Measurements from ENCODE around the gene PATE4. TPM values are rescaled to one million over a fixed set of nuclear protein-coding genes. Genes with fewer than 3 reads are reported as not detected.
"Not testable (repeated sequence)": the region's sequence is repeated elsewhere in the genome, so short reads cannot be mapped to it uniquely, and the experiment has no call there.

Gene PATE4
- total and polyA plus RNA-seq, 12 donors: not detected

DNA sequence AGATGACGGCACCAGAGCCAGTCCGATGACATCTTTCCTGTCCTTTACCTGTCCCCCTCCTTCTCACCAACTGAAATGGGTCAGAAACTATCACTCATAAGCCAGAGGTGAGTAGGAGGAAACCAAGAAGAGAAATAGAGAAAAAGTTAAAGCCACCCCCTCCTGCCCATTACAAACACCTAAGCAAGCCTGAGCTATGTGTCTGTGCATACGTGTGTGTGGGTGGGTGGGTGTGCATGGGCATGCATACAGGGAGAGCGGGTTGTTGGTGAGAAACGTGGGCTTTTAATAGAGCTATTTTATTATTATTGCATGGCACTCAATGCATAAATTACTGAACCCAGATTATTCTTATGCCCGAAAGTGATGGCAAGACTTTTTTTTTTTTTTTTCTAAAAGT is 2.6 kb downstream of the PATE4 start:
- TF ChIP-seq, protein P1, sequence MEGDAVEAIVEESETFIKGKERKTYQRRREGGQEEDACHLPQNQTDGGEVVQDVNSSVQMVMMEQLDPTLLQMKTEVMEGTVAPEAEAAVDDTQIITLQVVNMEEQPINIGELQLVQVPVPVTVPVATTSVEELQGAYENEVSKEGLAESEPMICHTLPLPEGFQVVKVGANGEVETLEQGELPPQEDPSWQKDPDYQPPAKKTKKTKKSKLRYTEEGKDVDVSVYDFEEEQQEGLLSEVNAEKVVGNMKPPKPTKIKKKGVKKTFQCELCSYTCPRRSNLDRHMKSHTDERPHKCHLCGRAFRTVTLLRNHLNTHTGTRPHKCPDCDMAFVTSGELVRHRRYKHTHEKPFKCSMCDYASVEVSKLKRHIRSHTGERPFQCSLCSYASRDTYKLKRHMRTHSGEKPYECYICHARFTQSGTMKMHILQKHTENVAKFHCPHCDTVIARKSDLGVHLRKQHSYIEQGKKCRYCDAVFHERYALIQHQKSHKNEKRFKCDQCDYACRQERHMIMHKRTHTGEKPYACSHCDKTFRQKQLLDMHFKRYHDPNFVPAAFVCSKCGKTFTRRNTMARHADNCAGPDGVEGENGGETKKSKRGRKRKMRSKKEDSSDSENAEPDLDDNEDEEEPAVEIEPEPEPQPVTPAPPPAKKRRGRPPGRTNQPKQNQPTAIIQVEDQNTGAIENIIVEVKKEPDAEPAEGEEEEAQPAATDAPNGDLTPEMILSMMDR (IDR thresholded peaks at IDR 0.05): no peak
- ATAC-seq (no peak), DNase-seq (no peak)
- peaks cover 0 to 17% (median 5%) of the 10 kb centered on the region in 11 donors for H3K9me3 ChIP-seq
- no peaks in the 10 kb centered on the region for H3K27me3 ChIP-seq
- intact Hi-C loops (cut with DNase I): no loop called here
- WGBS, 2 donors: 77 to 83% methylated on average over 6 of the region's 6 CpGs
- H3K4me1 ChIP-seq: no peaks in the 10 kb centered on the region
- no peak overlapping the region for H3K27ac ChIP-seq
- H3K4me3 ChIP-seq: no peak overlapping the region
- H3K36me3 ChIP-seq: no peaks in the 10 kb centered on the region

DNA sequence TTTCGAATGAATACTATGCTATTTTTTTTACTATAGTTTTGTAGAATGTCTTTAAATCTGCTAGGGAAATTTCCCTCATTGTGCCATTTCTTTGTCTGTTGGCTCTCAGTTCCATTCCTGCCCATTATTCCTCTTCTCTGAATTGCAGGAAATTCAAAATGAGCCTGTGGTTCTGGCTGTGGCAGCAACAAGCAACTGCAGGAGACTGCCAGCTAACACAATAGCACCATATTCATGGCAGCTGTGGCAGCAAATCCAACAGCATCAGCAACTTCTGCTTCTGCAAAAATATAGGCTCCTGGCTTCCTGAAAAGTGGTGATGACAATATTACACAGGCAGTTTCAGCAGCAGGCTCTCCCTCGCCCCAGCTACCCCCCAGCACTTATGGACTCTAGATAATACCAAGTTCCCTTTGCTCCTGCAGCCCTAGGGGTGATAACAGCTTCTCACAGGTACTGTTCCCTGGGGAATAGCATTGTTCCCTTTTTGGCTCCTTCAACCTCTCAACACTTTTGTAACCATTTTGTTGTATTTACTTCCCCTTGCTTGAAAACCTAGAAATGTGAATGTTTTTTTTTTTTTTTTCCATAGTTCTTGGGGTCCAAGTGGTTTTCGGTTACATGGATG is 9.3 kb downstream of the PATE4 start:
- intact Hi-C loops (cut with DNase I): no loop called here
- no peak overlapping the region for H3K4me3 ChIP-seq
- TF ChIP-seq, protein P1 (IDR thresholded peaks at IDR 0.05): no peak
- H3K36me3 ChIP-seq: no peaks in the 10 kb centered on the region
- DNase-seq (no peak), ATAC-seq (no peak)
- peaks cover 0 to 28% (median 16%) of the 10 kb centered on the region in 11 donors for H3K9me3 ChIP-seq
- no peaks in the 10 kb centered on the region for H3K4me1 ChIP-seq
- no peak overlapping the region for H3K27ac ChIP-seq
- no peaks in the 10 kb centered on the region for H3K27me3 ChIP-seq
- WGBS, 2 donors: 68 to 69% methylated on average over 3 of the region's 3 CpGs

DNA sequence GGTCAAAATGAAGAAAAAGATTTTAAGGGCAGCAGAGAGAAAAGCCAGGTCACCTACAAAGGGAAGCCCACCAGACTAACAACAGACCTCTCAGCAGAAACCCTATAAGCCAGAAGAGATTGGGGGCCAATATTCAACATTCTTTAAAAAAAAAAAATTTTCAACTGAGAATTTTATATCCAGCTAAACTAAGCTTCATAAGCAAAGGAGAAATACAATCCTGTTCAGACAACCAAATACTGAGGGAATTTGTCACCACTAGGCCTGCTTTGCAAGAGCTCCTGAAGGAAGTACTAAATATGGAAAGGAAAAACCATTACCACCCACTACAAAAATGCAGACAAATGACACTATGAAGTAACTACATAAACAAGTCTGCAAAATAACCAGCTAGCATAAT is 13.1 kb downstream of the PATE4 start:
- Histone ChIP-seq H3K9me3 (peaks cover 0 to 28% (median 16%) of the 10 kb centered on the region in 11 donors), H3K27ac (no peak overlapping the region), H3K36me3 (no peaks in the 10 kb centered on the region), H3K4me1 (no peaks in the 10 kb centered on the region), H3K4me3 (no peak overlapping the region), H3K27me3 (no peaks in the 10 kb centered on the region)
- TF ChIP-seq, protein P1 (IDR thresholded peaks at IDR 0.05): no peak
- DNase-seq (no peak), ATAC-seq (no peak)
- intact Hi-C loops (cut with DNase I): no loop called here

DNA sequence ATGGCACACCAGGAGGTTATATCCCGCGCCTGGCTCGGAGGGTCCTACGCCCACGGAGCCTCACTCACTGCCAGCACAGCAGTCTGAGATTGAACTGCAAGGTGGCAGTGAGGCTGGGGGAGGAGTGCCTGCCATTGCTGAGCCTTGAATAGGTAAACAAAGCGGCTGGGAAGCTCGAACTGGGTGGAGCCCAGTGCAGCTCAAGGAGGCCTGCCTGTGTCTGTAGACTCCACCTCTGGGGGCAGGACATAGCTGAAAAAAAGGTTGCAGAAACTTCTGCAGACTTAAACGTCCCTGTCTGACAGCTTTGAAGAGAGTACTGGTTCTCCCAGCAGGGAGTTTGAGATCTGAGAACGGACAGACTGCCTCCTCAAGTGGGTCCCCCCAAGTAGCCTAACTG is 24.6 kb downstream of the PATE4 start:
- WGBS, 2 donors: 82 to 88% methylated on average over 9 of the region's 9 CpGs
- H3K27me3 ChIP-seq; DNase-seq; H3K9me3 ChIP-seq; H3K4me3 ChIP-seq; H3K4me1 ChIP-seq; intact Hi-C loops (cut with DNase I); H3K36me3 ChIP-seq; ATAC-seq; H3K27ac ChIP-seq: not testable (repeated sequence)

DNA sequence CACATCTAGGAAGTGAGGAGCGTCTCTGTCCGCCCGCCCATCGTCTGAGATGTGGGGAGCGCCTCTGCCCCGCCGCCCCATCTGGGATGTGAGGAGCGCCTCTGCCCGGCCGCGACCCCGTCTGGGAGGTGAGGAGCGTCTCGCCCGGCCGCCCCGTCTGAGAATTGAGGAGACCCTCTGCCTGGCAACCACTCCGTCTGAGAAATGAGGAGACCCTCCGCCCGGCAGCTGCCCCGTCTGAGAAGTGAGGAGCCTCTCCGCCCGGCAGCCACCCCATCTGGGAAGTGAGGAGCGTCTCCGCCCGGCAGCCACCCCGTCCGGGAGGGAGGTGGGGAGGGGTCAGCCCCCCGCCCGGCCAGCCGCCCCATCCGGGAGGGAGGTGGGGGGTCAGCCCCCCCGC is 29.7 kb downstream of the PATE4 start:
- H3K27ac ChIP-seq; ATAC-seq; H3K36me3 ChIP-seq; H3K4me1 ChIP-seq; H3K9me3 ChIP-seq; intact Hi-C loops (cut with DNase I); H3K27me3 ChIP-seq; H3K4me3 ChIP-seq; DNase-seq: not testable (repeated sequence)
- WGBS, 2 donors: 96 to 97% methylated on average over 19 to 30 of the region's 33 CpGs

DNA sequence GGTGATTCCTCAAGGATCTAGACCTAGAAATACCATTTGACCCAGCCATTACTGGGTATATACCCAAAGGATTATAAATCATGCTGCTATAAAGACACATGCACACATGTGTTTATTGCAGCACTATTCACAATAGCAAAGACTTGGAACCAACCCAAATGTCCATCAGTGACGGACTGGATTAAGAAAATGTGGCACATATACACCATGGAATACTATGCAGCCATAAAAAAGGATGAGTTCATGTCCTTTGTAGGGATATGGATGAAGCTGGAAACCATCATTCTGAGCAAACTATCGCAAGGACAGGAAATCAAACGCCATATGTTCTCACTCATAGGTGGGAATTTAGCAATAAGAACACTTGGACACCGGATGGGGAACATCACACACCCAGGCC is 32.2 kb downstream of the PATE4 start:
- ATAC-seq; intact Hi-C loops (cut with DNase I); H3K36me3 ChIP-seq; H3K9me3 ChIP-seq; DNase-seq; H3K27me3 ChIP-seq; H3K27ac ChIP-seq; H3K4me3 ChIP-seq; H3K4me1 ChIP-seq: not testable (repeated sequence)
- 89 to 96% methylated on average over 4 of the region's 4 CpGs for WGBS, 2 donors
